Mesodermal cell (in vitro differentiated cells): ENCODE data around the gene PPFIA2. TPM values are rescaled to one million over a fixed set of nuclear protein-coding genes. Genes with fewer than 3 reads are reported as not detected.

Experiments
- H3K27ac ChIP-seq: 2 replicates; pipeline ENCODE4 v1.7.0; 2013; ENCODE audit warnings: mild to moderate bottlenecking, low read depth, low read length, moderate library complexity; ENCODE audit not compliant: severe bottlenecking
- H3K36me3 ChIP-seq: 2 replicates; pipeline ENCODE4 v1.7.1; 2013; ENCODE audit warnings: mild to moderate bottlenecking, low read length, moderate library complexity; ENCODE audit not compliant: control insufficient read depth, insufficient read depth
- H3K4me1 ChIP-seq: one replicate; pipeline ENCODE4 v1.7.1; 2013; ENCODE audit warnings: mild to moderate bottlenecking, low read length; ENCODE audit not compliant: insufficient read depth, control insufficient read depth, poor library complexity, severe bottlenecking
- H3K4me3 ChIP-seq: 2 replicates; pipeline ENCODE4 v1.7.0; 2013; ENCODE audit warnings: low read length, control low read depth, mild to moderate bottlenecking; ENCODE audit not compliant: insufficient read depth, poor library complexity, severe bottlenecking; ENCODE audit errors: extremely low read depth
- H3K9me3 ChIP-seq: 2 replicates; pipeline ENCODE4 v1.7.1; 2013; ENCODE audit warnings: mild to moderate bottlenecking, low read length, moderate library complexity; ENCODE audit not compliant: control insufficient read depth
- WGBS, 2 experiments: methylation state at CpG; one replicate each; pipeline ENCODE4 v1.1.5; 2013; ENCODE audit warnings: missing lambda C conversion rate in 2 of 2; ENCODE audit not compliant: insufficient coverage in 2 of 2; 5-methylcytosine and 5-hydroxymethylcytosine counted together
- polyA plus RNA-seq, 2 experiments: library from polyadenylated mRNA; stranded (reverse); fragments of 50-300 nt; gene quantifications; one replicate each; pipeline ENCODE4 v1.2.3, GENCODE V29; 2013

PPFIA2 gene
- polyA plus RNA-seq (2013, experiment 1 of 2) = 0.18 TPM
- polyA plus RNA-seq (2013, experiment 2 of 2) = 0.96 TPM

DNA sequence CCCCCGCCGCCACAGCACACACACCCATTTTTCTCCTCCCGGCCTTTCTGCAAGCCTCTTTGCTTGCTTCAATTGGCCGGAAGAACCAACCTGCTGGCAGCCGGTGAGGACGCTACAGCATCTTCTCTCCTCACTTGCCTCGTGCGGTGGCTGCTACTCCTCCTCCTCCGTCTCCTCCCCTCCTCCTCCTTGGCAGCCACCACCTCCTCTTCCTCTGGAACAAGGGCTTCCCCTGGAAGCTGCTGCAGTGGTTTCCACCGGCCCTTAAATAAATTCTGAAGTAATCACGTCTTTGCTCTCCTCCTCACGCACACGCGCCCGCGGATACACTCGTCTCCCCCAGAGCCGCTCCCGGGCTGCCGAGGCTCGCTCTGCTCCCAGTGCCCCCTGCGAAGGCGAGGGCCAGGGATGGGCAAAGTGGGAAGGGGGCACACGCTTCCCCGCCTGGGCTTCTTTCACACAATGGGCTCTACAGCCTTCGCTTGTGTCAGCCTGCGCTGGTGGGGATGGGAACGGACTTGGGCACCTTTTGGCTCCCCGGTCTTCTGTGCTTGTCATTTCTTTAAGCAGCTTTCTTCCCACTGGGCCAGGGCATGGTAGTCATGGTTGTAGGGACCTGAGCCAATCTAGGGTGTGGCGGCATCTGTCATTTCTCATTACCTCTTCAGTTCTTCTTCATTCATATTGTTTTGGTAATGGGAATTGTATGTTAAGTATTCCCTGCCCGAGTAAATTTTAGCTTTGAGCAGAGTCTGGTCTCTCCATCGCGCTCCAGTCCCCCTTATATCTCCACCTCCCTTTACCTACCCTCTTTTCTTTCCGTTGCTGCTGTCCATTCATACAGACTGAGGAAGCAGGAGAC lies at the start of gene PPFIA2:
Gene PPFIA2, minus strand, starts transcription at position 161 of the 862 bp plus-strand sequence.
- WGBS, 2 experiments = 3 to 5% methylated on average over 13 to 23 of the region's 34 CpGs
- no peaks in the 10 kb centered on the region for H3K9me3 ChIP-seq
- peak within 1 kb of the TSS; percentile 40 for H3K4me3 ChIP-seq
- no peak within 1 kb of the TSS for H3K27ac ChIP-seq
- no peaks in the 10 kb centered on the region for H3K36me3 ChIP-seq
- no peaks in the 10 kb centered on the region for H3K4me1 ChIP-seq

DNA sequence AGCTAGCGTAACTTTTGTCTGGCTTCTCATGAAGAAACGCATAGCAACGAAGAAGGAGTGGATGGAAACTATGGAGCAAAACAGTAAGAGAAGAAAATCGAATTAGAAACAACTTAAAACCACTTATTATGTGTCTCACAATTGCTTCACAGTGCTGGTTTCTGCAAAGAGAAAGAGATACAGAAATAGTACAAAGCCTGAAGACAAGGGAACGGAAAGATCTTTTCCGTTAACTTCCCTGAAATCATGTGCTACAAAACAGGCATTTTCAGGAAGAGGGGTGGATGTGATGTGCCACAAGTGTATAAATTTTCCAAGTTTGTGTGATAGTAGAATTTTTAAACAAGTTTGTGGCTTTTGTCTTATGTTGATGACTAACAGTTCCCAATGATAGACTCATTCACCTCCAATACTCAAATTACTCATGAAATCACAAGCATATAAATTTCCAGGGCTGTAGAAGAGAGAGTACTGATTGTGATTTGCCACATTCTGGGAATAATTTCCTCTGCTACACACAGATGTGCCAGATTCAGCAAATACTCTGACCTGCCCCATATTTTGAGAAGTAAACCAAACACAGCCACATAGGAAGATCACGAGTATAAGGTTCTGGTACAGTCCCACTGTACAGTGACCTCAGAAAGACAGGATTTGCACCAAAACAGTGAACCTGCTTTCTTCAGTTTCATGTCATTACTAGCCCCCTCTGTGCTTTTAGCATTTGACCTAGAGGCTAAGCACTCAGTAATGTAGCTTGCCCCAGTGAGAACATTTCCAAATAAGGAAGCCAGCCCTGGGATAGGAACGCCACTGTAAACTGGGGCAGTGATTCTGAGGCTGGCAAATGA lies 41.4 kb upstream of the PPFIA2 start:
- Histone ChIP-seq H3K4me3 (no peak overlapping the region), H3K9me3 (no peaks in the 10 kb centered on the region), H3K4me1 (no peaks in the 10 kb centered on the region), H3K36me3 (no peaks in the 10 kb centered on the region), H3K27ac (peak overlapping the region; percentile 24)
- 76 to 77% methylated on average over 4 to 6 of the region's 8 CpGs for WGBS, 2 experiments

DNA sequence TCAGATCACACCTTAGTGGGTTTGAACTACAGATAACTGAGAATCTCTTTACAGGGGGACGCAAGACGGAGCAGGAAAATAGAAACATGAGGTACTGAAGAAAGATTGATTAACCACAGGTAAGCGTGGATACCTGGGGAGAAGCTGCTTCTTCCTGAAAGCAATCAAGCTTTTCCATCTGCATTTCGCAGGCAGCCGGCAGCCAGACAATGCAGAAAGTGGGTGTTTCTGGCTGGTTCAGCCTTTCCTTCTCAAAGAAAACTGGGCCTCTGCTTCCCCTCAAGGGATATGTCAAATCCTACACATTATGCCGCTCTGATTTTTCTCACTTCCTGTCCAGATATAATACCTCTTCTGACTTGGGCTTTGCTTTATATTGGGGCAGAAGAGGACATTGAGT lies 39.1 kb upstream of the PPFIA2 start:
- no peak overlapping the region for H3K4me3 ChIP-seq
- no peaks in the 10 kb centered on the region for H3K9me3 ChIP-seq
- WGBS, 2 experiments = 62 to 77% methylated on average over 3 to 5 of the region's 6 CpGs
- no peak overlapping the region for H3K27ac ChIP-seq
- no peaks in the 10 kb centered on the region for H3K4me1 ChIP-seq
- no peaks in the 10 kb centered on the region for H3K36me3 ChIP-seq

DNA sequence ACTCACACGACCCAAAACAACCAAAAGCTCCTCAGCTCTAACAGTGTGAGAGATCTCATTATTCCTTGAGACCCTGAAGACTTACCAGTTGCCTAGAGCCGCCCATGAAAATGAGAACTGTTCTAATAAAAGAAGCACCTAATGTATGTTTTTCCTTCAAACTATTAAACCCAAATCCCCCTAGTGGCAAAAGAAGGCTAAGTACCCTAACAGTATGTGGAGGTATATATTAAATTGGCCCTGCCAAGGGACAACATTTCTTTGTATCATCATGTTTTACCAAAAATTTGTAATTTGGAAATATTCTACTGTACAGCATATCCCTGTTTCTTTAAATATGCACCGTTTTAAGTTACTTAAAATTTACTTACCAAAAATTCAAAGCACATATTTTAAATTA lies 38.0 kb upstream of the PPFIA2 start:
- H3K4me3 ChIP-seq = no peak overlapping the region
- H3K4me1 ChIP-seq = no peaks in the 10 kb centered on the region
- H3K27ac ChIP-seq = no peak overlapping the region
- 53% methylated on average over 2 of the region's 3 CpGs; no CpG with 5 or more reads in 1 of the 2 experiments for WGBS, 2 experiments
- no peaks in the 10 kb centered on the region for H3K9me3 ChIP-seq
- no peaks in the 10 kb centered on the region for H3K36me3 ChIP-seq

DNA sequence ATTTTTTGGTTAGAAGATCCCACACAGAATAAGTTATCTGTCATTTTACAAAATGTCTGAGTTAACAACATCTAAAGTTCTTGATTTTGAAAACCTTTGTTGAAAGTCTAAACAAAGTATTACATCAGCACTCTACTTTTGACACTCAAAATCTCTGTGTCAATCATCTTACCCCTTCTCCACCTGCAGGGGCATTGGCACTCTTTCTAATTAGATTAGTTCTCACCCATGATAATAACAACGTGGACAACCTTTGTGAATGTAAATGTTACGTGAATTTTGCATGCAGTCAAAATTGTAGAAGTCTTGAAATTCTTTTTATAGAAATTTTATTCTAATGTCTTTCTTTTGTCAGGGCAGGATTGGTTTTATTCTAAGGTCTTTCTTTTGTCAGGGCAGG lies 33.5 kb upstream of the PPFIA2 start:
- Histone ChIP-seq H3K4me1 (no peaks in the 10 kb centered on the region), H3K9me3 (no peaks in the 10 kb centered on the region), H3K36me3 (no peaks in the 10 kb centered on the region), H3K27ac (no peak overlapping the region), H3K4me3 (no peak overlapping the region)
- WGBS, 2 experiments = no CpG with 5 or more reads among the region's 2 CpGs

DNA sequence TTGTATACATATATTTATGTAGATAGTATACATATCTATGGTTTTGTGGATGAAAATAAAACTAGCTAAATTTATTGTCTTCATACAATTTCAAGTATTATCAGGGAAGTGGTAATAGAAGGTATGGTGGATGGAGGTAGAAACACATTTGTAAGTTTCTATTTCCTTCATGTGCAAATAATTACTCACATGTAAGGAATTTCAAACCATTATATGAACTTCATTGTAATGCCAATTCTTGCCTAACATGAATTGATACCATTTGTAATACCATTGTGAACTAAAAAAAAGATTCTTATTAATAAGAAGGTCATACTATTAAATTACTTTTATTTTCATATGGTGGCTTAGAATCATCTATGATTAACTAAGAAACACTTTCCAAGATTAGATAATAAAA lies 20.1 kb upstream of the PPFIA2 start:
- Histone ChIP-seq H3K4me1 (no peaks in the 10 kb centered on the region), H3K36me3 (no peaks in the 10 kb centered on the region), H3K27ac (no peak overlapping the region), H3K4me3 (no peak overlapping the region), H3K9me3 (no peaks in the 10 kb centered on the region)

DNA sequence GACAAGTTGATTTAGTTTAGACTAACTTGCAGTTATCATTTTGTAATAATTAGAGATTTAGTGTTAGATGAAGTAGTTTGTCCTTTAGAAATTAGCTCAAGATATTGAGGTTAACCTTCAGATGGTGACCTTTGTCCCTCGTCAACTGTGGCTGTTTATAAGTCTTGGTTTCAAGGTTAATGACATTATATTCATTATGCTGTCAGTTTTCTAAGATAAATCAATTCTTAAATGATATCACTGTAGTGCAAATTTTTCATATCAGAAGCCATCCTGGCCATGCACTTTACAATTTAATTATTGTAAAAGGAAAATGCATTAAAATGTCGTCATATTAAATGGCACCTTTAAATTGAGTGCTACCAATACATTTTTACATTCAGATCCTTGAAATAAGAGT lies 19.6 kb upstream of the PPFIA2 start:
- Histone ChIP-seq H3K9me3 (no peaks in the 10 kb centered on the region), H3K4me1 (no peaks in the 10 kb centered on the region), H3K4me3 (no peak overlapping the region), H3K36me3 (no peaks in the 10 kb centered on the region), H3K27ac (no peak overlapping the region)
- no CpG with 5 or more reads among the region's 2 CpGs for WGBS, 2 experiments

DNA sequence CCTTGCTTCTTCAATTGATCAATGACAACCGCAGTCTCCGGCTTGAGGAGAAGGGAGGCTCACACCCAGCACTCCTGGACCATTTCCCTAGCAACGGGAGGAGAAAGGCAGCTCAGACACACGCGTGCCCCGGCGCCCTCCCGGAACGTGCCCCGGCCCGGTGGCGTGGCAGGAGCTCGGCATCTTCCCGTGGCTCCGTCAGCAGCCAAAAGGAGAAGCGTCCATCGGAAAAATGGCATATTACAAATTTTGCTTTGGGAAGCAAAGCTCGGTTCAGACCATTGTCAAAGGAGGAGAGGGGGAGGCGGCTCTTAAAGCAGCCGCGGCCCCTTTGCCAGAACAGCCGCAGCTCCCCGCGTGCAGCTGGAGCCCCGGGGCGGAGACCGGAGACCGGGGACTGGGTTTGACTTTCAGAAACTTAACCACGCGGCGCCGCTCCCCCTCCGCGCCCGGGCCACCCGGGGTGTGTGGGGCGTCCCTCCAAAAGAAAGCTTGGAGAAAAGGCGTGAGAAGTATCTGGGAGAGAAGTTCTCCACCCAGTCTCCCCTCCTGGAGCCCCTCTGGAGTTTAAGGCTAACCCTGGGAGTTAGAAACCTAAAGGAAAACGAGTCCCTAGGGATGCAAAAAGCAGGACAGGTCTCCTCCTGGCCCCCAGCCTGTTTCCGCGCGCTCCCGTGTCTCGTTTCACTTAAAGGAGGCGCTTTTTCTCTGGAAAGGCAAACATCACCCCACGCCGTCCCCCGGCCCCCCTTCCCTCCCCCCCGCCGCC lies 545 bp downstream of the PPFIA2 start:
- WGBS, 2 experiments = 0 to 2% methylated on average over 21 to 28 of the region's 50 CpGs
- Histone ChIP-seq H3K9me3 (no peaks in the 10 kb centered on the region), H3K4me1 (no peaks in the 10 kb centered on the region), H3K4me3 (peak overlapping the region; percentile 40), H3K27ac (no peak overlapping the region), H3K36me3 (no peaks in the 10 kb centered on the region)

DNA sequence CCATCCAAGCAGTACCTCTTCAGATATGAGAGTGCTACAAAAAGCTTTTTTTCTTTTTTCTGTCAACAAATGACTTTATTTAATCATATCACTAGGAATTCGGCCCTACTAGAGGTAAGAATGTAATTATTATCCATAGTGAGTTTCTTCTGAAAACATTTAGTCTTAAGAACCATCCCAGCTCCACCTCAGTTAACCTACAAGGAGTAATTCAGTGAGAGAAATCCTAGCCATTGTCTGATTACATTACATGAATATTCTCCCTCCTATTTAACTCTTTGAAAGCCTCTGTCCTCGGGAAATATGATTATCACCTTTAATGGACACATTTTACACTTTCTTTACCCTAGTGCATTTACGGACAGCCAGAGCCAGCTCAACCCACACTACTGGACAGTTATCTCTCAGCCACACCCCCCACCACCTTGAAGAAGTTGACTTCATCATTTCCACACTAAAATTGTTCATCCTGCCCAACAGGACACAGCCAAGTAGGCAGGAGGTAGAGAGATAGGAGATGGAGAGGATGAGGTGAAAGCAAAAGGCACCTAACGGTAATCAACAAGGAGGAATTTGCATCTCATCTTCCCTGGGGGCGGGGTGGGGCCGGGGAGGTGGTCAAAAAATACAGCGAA lies 1.3 kb downstream of the PPFIA2 start:
- no peaks in the 10 kb centered on the region for H3K36me3 ChIP-seq
- H3K9me3 ChIP-seq = no peaks in the 10 kb centered on the region
- H3K4me1 ChIP-seq = no peaks in the 10 kb centered on the region
- WGBS, 2 experiments = 10 to 21% methylated on average over 2 to 3 of the region's 7 CpGs
- no peak overlapping the region for H3K27ac ChIP-seq
- H3K4me3 ChIP-seq = peak overlapping the region; percentile 40

DNA sequence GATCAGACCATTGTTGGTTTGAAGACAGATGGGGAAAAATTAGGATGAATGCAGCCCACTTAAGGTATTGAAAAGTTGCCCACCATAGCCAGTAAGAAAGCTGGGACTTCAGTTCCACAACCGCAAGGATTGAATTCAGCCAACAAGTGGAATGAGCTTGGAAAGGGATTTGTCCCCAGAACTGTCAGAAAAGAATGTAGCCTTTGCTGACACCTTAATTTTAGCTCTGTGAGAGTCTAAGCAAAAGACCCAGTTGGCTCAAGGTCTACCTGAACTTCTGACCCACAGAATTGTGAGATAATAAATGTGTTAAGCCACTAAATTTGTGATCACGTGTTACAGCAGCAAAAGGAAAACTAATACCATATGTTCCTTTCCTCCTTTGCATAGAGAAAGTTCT lies 29.4 kb downstream of the PPFIA2 start:
- H3K4me1 ChIP-seq = no peaks in the 10 kb centered on the region
- no peaks in the 10 kb centered on the region for H3K9me3 ChIP-seq
- no peak overlapping the region for H3K4me3 ChIP-seq
- no peaks in the 10 kb centered on the region for H3K36me3 ChIP-seq
- 88% methylated on average over 1 of the region's 2 CpGs for WGBS, 2 experiments
- no peak overlapping the region for H3K27ac ChIP-seq
